Fibroblast of skin of right quadriceps (primary cell): ENCODE measurements around the gene ABHD2.
A peak's percentile ranks its signal among the peaks of the same experiment; 100 is the strongest.
"Not testable (repeated sequence)": the region's sequence is repeated elsewhere in the genome, so short reads cannot be mapped to it uniquely, and the experiment has no call there.

Experiments
- DNase-seq: peaks from one replicate; pipeline ENCODE4 v3.0.0-alpha.2; 2013

Gene ABHD2

DNA sequence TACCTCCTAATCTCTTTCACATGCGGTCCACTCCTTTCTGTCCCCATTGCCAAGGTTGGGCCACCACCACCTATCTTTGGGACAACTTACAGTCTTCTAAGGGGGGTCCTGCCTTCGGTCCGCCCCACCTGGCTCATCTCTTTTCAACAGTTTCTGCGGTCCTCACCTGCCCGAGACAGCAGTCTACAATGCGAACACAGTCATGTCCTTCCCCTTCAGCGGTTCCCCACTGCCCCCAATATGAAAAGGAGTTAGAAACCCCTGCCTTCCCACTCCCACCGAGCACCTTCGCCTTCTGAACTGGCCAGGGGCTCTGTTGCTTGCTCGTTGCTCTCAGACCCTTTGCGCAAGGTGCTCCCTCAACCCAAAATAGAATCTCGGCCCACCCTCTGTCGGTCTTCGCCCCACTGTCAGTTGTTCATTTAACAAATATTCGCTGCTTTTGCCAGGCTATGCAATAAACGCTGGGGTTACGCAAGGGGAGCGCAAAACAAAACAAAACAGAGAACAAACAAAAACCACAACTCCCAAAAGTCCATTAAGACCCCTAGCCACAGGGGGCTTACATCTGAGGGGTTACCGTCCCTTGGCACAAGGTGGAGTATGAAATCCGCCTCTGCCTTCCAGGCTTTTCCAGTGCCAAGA lies 154.9 kb downstream of the ABHD2 start:
- no peak for DNase-seq

DNA sequence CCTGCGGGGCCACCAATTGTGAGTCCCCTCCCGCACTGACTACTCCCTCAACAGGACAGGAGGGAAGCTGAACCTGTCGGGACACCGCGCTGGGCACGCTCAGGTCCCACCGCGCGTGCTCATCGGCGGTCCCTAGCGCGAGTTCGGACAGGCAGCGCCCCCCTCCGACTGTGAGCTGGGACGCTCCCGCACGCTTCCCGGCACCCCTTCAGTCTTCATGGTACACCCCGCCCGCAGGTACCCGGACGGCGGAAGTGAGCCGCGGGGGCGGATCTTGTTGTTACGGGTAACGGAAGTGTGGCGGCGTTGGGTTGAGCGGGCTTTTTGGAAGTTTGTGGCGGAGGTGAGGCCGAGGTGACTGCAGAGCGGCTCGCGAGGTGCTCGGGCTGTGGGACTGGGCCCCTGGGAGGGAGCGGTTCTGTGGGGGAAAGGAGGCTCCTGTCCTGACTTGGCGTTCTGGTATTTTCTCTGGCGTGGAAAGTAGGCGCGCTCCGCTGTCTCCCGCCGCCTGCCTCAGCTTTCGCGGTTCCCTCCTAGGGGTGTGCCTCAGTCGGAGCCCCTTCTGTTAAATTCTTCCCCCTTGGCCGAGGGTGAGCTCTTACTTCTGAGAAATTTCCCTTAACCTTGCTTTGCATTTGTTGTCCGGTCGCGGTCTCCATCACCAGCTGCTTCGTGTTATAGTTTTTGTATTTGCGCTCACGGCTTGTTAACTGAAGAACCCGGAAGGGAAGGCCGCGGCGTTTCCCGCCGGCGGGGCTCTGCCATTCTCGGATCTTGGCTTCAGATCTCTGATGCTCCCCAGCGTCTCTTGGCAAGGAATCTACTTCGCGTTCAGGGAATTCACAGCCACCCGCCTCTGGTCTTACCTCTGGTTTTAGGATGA lies 155.7 kb downstream of the ABHD2 start, which contains the start of gene FANCI:
Gene FANCI, plus strand, starts transcription at position 289 of the 883 bp plus-strand sequence. CDS start 3,669 bp downstream, outside the sequence.
- peak; percentile 91 for DNase-seq

DNA sequence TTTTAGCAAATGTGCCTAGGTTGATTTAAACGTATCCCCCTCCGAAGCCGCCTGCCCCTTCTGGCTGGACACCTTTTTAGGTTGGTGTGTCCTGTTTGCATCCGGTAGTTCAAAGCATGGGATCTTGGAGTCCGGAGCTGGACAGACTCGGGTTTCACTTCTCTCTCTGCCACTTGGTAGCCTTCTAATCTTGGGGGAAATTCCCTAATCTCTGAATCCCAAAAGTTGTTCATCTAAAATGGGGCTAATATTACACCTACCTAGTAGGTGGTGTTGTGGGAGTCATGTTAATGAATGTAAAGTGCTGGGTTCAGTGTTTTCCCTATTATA lies 156.3 kb downstream of the ABHD2 start:
- no peak for DNase-seq

DNA sequence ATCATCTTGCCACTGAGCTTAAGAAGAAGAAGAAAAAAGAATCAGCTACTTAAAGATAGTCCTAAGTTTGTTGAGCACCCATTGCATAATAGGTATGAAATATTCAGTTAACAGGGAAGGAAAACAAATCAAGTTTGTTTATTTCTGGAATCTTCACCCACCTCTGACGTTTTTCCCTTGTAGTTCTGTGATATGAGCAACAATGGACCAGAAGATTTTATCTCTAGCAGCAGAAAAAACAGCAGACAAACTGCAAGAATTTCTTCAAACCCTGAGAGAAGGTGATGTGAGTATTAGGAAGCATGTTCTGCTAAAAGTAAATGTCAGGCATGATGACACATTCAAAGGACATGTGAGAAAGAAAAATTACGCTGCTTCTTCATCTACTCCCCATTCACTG lies 159.2 kb downstream of the ABHD2 start:
- DNase-seq = no peak

DNA sequence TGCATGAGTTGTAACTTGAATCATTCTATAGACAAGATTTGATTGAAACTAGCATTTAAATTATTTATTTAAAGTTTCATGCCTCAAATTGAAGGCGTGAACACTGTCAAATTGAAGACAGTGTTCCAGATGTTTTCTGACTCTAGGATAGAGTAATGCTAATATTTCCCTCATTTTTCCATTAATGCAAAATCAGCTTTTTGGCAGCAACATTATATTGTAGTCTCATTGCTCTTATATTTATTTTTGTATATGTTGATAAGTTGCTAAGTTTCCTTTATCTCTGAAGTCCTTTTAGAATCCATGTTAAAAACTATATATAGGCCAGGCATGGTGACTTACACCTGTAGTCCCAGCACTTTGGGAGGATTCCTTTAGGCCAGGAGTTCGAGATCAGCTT lies 160.3 kb downstream of the ABHD2 start:
- DNase-seq = no peak

DNA sequence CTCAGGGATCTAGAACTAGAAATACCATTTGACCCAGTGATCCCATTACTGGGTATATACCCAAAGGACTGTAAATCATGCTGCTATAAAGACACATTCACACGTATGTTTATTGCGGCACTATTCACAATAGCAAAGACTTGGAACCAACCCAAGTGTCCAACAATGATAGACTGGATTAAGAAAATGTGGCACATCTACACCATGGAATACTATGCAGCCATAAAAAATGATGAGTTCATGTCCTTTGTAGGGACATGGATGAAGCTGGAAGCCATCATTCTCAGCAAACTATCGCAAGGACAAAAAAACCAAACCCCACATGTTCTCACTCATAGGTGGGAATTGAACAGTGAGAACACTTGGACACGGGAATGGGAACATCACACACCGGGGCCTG lies 161.9 kb downstream of the ABHD2 start:
- DNase-seq = not testable (repeated sequence)
